Right ventricle myocardium inferior (tissue), 1 donor: ENCODE data around the gene MAPK12. TPM values are rescaled to one million over a fixed set of nuclear protein-coding genes. Genes with fewer than 3 reads are reported as not detected.

Experiments
- ATAC-seq: fragments of 200-7000 bp; cut with Tn5 transposase; one replicate; pipeline ENCODE4 v1.9.1; 2020; ENCODE audit warnings: mild to moderate bottlenecking, moderate library complexity
- DNase-seq: peaks from one replicate; pipeline ENCODE4 v3.0.0; 2021; ENCODE audit errors: missing footprints
- intact Hi-C: fragments of 100-400 bp; cut with DNase I; formaldehyde crosslinking; loops from one replicate; pipeline ENCODE4 v1.11.0; 2022
- total RNA-seq: library from RNA; stranded (reverse); fragmentation: NEBNext Ultra II Directional; extraction: Animal tissue kit (Norgen Biotek cat#: 25700); gene quantifications from one replicate; pipeline ENCODE4 v1.2.1, GENCODE V29; 2021
- donor health status: DM: no; HTN: yes; CAD: no; lungs with severe emphysema.

The MAPK12 gene
- total RNA-seq, 1 donor from 2014 or later, result 18.2 TPM

DNA sequence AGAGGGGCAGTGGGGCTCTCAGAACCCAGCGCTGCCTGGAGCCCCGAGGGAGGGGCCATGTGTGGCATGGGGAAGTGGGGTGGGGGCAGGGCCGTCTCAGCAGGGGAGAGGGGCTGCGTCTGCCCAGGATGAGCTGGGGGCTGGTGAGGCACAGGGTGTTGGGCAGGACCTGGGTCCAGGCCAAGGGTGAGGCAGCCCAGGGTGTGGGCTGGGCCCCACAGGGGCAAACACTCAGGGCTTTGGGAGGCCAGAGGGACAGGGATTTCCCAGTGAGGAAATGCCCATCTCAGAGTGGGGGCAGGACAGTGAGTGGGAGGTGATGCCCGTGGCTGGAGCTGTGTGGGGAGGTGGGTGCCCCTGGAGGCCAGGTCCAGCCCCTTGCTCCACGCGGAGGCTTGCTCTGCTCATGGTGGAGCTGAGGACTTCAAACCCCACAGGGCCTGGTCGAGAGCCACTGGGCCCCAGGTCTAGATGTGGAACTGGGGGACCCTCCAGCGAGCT is 40.6 kb upstream of the MAPK12 start:
- intact Hi-C loops, result no loop called here
- ATAC-seq (no peak), DNase-seq (no peak)

DNA sequence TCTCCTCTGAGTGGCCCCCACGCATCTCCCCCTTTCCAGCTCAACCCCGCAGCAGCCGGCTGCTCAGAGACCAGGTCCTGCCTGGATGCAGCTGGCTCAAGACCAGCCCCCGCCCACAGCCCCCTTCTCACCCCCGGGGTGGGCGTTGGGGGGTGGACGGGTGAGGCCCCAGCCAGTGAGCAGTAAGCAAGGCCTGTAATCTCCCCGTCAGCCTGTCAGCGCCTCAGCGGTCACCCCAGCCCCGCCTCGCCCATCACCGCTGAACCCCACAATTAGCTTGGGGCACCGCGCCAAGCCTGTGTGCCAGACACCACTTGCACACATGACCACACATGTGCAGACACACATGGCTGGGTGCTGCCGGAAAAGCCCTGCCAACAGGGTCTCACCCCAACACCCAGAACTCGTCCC is 40.1 kb upstream of the MAPK12 start:
- no peak for ATAC-seq

DNA sequence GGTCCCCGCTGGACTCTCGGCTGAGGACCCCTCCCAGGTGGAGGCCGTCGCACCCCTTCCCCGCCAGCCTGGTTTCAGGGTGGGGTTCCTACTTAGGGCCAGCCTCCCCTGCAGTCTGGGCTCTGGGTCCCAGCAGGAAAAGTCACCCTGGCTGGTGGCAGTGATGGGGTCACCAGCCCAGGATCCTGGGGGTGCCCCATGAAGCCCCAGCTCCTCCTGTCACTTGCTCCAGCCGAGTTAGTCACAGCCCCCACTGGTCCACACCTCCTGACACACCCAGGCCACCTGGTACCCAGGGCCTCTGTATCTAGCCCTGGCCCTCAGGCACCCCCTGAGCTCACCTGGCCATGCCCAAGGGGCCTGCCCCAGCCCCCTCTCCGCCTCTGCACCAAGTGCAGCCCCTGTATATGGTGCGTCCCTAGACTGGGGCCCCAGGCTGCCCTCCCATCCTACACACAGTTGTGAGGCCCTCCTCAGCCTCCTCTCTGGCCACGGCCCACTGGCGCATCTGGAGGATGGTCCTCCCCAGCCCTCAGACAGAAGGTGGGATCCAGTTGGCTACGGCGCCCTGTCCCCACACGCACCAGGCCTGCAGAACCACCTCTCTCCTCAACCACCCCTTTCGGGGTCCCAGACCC is 39.3 kb upstream of the MAPK12 start:
- DNase-seq, result no peak
- intact Hi-C loops, result no loop called here
- ATAC-seq, result no peak

More for the DNA sequence above, 40.1 kb upstream of the MAPK12 start:
- no peak for DNase-seq
- intact Hi-C loops, result no loop called here

DNA sequence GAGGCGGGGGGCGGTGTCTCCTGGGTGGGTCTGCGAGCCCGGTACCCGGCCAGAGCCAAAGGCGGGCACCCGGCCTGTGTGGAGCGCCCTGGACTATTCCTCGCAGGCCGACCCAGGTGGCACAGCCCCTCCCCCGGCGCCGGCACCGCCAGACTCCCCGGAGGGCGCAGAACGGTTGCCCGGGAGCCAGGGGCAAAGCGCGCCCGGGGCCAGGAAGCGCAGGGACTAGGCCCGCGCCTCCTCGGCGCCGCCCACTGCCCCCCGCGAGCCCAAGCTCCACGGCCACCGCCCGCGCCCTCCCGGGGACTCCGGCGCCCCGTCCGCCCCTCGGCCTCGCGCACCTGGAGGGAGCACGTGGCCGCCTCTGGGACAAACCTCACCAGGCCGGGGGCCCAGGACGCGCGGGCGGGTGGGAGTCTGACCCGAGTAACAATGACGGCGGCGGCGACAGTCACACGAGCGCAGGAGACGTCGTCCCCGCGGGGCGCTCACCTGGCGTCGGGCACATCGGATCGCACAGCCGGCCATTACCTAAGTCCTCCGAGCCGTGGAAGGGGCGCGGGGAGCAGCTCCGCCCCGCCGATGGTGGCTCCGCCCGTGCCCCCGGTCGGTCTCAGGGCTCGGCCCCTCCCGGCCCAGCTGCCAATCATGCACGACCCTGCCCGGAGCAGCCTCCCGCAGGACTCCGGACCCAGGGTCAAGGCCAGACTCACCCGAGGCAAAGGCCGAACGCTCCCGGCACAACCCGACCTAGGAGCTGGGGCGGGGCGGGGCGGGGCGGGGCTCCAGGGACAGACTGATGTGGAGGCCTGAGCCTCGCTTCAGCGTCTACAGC is 38.5 kb upstream of the MAPK12 start:
- ATAC-seq (no peak), DNase-seq (no peak)
- intact Hi-C loops, result no loop called here

DNA sequence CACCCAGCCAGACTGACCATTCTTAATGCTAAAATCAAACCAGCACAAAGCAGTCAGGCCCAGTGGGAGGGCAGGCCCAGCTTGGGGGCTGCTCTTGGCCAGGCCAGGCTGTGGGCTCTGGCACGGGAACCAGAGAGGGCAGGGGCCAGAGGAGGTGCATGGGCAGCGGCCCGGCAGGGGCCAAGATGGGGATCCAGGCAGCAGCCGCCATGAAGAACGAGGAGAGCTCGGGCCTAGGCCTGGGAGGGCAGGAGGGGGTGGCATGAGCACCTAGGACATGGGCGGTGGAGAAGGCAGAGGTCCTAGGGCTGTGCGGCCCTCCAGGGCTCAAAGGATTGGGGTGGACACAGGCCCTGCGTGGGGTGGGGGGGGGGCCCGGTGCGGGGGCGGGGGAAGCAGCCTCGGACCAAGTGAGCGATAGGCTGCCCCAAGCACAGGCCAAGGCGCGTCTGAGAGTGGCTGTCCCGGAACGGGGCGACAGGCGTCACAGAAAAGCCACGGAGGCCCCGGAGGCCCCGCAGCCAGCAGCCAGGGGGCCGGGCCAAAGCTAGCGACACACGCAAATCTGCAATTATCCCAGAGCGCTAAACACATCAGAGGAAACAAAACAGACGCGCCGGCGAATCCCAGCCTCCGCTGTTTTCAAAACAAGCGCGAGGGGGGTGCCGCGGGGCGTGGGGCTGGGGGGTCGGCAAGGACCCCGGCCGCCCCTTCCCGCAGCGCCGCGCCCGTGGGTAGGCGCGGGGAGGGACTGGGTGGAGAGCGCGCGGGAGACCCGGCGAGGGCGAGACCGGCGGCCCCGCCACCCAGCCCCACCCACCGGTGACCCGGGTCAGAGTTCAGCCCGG is 37.7 kb upstream of the MAPK12 start:
- DNase-seq, result no peak
- intact Hi-C loops, result no loop called here
- no peak for ATAC-seq

DNA sequence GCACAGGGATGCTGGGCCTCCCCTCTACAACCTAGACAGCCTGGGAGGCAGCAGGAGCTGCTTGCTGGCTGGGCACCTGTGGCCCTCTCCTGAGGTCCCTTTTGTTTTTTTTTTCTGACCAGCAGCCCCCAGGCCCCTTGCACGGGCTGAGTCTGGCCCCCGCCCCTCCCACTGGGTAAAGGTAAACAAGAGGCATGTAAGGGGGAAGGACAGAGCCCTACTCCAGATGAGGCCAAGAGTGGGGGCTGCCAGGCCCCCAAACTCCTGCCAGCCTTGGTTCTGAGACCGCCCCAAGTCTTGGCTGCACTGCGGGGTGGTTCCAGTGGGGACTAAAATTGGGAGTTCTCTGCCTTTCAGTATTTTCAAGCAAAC is 36.8 kb upstream of the MAPK12 start:
- intact Hi-C loops, result no loop called here
- ATAC-seq (no peak), DNase-seq (no peak)

DNA sequence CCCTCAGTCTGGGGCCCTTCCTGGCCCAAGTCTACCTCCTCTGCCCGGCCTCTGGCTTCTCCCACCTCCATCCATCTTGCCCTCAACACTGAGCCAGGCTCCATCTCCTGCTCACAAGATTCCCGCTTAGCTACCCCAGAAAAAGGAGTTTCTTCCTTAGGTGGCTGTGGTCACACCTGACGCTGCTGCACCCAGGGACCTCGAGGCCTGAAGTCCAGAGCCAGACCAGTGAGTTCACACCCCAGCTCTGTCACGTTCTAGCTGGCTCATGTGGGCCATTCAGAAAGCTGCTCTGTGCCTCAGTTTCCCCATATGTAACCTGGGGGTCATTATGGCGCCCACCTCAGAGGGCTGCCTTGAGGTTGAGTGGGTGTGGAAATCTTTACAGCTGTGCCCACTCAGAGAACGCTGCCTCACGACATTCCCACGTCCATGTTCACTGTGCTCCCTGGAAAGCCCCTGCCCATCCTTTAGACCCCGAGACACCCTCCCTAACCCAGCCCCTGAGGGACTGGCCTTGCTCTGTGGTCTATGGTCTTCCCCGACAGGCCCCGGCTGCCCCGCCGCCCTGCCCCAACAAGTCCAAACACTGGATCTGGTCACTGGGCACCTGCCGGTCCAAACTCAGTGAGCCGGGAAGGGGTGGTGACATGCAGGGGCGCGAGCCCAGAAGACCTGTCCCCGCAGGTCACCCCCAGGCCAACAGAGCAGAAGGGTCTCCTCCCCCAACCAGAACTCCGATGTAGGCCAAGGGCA is 36.2 kb upstream of the MAPK12 start:
- no peak for ATAC-seq
- no peak for DNase-seq
- intact Hi-C loops, result no loop called here

DNA sequence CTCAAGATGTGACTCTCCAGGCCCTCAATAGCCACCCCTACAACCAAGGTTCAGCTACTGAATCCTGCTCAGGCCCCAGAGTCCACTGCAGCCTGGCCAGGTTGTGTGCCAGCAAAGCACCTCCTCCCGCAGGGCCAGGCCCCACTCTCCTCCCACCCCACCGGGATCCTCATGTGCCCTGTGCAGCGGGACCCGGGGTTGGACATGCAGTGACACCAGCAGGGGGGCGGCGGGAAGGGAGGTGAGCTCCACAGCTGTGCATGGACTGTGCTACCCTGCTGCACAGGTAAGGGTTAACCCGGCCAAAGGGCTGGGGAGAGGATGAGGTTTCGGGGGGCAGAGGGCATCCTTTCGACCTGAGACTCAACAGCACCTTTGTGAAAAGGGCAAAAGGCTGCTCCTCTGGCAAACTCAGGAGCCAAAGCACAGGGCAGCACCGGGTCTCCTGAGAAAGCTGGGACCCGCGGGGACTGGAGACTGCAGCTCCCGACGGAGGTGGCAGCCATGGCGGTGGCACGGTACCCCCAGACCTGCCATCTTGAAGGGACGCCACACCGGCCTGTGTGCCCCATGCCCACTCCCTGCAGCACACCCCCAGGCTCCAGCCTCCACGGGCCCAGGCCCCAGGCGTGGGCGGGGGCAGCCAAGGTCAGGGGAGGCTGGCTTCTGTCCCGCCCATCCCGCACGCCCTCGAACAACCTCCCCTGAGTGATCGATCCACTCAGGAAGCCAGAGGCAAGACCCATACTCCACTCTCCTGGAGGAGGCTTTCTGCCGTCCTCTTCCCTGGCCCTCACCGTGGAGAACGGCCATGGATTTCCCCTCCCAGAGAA is 35.4 kb upstream of the MAPK12 start:
- ATAC-seq (peak; percentile 9), DNase-seq (no peak)
- intact Hi-C loops, result no loop called here

DNA sequence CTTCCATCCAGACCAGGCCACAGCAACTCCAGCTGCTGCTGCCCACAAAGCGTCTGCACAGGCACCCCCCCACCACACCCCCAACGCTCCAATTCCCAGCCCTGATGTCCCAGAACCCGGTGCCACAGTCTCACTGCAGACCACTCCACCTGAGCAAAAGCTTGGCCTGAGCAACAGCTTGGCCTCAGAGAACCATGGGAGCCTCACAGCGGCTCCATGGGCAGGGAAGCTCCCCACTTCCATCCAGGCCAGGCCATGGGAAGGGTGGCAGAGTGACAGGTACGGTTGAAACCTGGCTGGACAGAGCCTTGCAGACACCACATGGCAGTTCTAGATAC is 32.8 kb upstream of the MAPK12 start:
- DNase-seq (no peak), ATAC-seq (no peak)
- intact Hi-C loops, result loop anchor here (5.0 kb wide), 1 partner anchor 33 kb away; the partner anchor contains the start of gene DENND6B

DNA sequence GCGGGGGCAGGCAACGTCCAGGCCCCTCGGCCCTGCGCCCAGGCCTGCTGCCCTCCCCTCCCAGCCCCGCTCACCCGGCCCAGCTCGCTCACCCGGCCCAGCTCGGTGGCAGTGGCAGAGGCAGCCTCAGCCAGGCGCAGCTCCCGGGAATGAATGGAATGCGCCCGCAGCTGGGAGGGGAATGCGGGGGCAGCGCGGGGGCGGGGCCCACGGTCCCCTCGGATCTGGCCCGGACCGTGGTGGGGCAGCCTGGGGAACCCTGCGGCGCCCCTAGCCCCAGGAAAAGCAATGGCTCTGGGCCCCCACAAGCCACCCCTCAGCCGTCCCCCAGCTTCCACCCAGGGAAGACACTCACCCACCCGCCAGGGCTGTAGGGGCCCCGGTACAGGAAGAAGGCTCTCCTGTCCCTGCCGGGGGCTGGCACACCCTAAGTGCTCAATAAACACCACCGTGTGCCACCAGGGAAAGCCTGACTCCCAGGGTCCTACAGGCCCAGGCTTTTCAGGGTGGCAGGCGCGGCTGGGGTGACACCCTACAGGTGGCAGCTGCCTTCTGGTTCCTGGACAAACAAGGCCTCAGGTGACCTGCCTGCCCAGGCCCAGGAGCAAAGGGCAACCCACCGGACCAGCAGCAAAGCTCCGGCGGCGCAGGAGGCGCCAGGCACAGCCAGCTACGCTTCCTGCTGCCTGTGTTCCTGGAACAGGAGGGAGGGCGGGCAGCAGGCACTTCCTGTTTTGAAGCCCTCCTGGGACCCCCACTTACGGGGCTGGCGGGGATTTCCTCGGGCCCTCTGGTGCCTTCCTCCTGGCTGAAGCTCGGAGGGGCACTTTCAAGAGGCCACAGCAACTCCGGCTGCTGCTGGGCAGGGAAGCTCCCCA is 32.2 kb upstream of the MAPK12 start:
- DNase-seq (peak; percentile 85), ATAC-seq (peak; percentile 90)
- intact Hi-C loops, result loop anchor here (5.0 kb wide), 1 partner anchor 34 kb away; the partner anchor contains the start of gene DENND6B

DNA sequence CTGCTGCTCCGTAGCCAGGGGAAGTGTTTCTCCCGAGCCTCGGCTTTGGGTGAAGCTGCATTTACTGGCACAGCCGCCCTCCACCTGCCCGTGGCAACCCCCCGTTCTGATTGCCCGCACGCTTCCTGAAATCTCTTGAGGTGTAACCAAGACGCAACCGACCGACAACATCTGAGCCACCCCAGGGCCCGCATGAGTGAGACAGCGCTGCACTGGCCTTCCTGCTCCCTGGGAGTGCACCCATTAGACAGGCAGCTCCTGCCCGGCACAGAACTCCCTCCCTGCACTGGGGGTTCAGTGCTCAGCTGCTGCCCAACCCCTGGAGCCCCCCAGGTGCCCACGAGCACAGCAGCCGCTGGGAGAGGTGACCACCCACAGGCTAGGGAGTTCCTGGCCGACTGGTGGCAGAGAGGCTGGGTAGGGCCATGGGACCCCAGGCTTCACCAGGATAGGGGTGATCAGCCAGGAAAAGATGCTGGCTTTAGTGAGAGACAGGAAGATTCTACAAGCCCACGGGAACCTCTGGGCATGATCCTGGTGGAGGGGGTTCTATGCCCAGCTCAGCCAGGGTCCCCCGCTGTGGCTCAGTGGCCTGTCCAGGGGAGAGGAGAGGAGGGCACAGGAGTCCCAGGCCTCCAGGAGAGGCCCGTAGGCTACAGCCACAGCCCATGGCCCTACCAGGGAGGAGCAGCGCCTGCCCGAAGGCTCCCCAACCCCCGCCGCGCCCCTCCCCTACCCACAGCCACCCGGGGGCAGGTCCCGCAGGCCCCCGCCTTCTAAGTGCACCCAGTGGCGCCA is 31.4 kb upstream of the MAPK12 start:
- DNase-seq, result no peak
- intact Hi-C loops, result loop anchor here (5.0 kb wide), 1 partner anchor 34 kb away; the partner anchor contains the start of gene DENND6B
- ATAC-seq, result no peak

DNA sequence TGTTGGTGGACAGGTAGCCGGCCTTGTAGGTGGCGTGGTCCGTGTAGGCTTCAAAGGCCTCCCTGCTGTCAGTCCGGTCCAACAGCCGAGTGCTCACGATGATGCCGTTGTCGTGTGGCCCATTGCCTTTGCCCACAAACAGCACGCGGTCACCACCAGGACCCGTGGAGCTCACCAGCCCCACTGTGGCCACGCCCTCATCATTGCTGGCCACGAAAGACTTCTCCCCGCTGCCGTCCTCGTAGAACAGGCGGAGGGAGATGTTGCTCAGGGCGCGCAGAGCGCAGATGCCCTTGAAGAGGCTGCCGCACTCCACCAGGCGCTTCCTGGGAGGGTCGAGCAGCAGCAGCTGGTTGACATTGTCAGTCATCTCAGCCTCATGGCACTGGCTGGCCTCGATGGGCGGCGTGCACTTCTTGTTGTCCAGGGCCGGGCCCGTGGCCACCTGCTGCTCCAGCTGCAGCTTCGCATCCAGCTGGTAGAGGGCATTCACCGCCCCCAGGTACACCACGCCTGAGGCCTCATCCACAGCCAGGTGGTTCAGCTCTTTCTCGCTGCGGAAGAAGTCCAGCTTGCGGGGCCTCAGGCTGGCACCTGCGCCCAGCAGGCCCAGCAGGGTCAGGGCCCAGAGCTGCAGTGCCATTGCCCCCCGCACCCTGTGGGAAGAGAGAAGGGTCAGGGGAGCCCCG is 28.6 kb upstream of the MAPK12 start:
- ATAC-seq, result no peak
- DNase-seq, result no peak
- intact Hi-C loops, result loop anchor here (5.0 kb wide), 1 partner anchor 37 kb away; the partner anchor contains the start of gene DENND6B

DNA sequence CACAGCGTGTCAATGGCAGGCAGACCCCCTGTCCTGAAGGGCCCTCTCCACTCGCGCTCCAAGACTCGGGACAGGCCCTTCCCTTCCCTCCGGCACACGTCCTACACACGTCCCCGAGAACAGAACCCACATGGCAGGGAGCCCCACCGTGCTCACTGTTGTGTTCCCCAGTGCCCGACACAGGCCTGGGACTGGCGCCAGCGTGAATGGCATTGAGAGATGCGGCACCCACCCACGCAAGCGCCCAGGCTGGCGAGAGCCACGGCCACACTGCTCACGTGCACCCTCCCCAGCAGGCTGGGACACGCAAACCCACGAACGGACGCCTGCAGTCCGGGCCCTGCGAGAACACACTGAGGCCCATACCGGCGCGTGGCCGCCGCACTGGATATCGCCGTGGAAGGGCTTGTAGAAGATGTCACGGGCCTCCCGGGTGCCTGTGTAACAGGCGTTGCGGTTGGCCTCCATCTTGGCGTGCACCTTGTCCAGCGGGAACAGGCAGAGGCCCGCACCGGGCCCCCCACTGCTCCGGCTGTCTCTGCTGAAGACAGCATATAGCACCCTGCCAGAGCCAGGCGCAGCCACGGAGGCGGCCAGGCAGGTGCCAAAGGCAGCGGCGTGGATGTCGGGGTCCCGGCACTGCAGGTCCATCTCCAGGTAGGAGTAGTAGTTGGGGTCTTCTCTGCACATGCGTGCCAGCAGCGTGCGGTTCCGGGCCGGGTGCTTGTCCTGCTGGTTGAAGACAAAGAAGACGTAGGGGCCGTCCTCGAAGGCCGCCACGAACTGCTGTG is 27.9 kb upstream of the MAPK12 start:
- no peak for ATAC-seq
- DNase-seq, result no peak
- intact Hi-C loops, result no loop called here

DNA sequence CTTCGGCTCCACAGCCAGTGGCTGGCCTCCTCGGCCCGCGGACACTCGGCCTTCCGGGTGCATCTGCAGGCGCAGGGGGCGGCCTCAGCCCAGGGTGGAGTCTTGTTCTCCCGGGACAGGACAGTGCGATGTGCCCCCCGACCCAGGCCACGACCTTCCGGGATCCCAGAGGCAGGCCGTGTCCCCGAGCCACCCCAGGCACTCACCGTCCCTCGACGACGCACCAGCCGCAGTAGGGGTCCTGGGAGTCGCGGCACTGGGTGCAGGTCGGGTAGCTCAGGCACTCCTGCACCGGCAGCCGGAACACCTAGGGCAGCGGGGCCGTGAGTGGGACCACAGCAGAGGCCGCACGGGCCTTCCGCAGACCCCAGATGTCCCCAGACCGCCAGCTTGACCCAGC is 26.2 kb upstream of the MAPK12 start:
- intact Hi-C loops, result no loop called here
- DNase-seq (no peak), ATAC-seq (no peak)
